GM12801 (cell line): Measurements from ENCODE around the gene PEX26.

Source experiments
- CTCF ChIP-seq: IDR thresholded peaks from one replicate; pipeline ENCODE4 v1.5.1; 2011; ENCODE audit warnings: control low read depth; ENCODE audit not compliant: insufficient read length; ENCODE audit errors: extremely low read depth

Gene PEX26

DNA sequence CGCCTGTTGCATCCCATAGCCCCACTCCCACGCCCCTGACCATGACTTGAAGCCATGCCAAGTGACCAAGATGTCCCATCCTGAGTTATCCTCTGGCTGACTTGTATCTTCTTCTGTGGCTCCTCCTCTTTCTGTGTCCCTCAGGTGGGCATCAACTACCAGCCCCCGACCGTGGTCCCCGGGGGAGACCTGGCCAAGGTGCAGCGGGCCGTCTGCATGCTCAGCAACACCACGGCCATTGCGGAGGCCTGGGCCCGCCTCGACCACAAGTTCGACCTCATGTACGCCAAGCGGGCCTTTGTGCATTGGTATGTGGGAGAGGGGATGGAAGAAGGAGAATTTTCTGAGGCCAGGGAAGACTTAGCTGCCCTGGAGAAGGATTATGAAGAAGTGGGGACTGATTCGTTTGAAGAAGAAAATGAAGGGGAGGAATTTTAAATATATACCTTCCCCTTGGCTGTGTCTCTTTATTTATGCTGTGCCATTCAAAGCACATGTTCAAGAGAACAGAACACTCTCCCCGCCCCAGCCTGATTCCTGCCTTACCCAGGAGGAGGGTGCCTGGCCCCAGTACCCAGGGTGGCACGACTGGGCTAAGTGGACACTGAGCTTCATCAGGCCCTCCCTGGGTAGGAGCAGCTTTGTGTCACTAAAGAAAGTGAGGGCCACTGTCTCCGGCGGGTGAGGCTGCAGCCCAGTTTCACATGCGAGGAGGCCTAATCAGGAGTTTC lies 53.1 kb downstream of the PEX26 start:
- no peak for TF ChIP-seq CTCF

DNA sequence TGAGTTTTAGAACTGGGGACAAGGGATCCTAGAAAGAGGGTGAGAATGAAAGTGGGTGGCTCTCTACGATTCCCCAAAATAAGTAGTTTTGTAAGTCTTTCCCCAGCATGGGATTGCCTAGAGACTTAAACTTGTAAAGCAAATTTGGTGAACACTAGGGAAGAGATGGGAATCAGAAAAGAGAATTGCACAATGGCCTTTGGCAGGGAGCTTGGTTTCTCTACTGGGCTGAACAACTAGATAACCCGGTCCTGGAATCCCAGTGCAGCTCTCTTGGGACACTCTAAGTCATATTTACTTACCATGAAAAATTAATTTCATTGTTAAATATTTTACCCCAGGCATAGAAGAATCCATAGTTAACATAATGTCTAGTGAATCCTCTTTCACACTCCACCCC lies 55.7 kb downstream of the PEX26 start:
- TF ChIP-seq CTCF = no peak

GRCh38 chr22:18136563-18137320 lies 59.0 kb downstream of the PEX26 start:
- TF ChIP-seq CTCF = no peak

GRCh38 chr22:18144105-18144504 lies 66.3 kb downstream of the PEX26 start:
- TF ChIP-seq CTCF = no peak

DNA sequence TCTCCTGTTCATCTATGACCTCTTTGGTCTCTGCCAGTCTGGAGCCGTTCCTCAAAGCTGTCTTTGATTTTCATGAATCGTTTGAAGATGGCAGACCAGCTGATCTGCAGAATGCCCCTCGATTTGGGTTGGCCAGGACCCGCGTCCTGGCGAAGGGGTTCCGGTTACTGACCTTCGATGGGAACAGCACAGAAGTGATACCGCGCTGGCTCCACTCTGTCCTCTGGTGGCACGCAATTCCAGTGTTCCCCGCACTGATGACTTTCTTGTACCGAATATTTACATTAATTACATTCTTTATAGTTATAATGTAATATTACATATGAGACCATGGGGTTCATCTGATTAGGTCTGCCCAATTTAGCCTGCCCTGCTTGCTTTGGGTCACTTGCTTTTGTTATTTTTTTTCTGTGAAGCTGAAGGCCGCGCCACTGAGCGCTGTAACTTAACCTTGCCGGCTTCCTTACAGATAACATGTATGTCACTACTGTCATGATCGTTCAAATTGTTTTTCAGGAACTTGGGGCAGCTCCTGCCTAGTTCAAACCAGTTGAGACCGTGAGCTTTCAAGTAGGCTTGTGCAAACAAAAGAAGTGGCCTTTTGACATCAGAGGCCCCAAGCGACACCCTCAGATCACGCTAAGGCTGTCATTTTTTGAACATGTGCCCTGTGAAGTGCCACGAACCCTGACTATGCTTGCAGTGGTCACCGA lies 68.0 kb downstream of the PEX26 start:
- no peak for TF ChIP-seq CTCF

- TF ChIP-seq CTCF = no peak
These were observed 68.6 kb downstream of the PEX26 start for GRCh38 chr22:18146389-18146753.

GRCh38 chr22:18147791-18148190 lies 70.0 kb downstream of the PEX26 start:
- no peak for TF ChIP-seq CTCF
